Small intestine (tissue), 7 donors: ENCODE data around the gene POFUT2. TPM values are rescaled to one million over a fixed set of nuclear protein-coding genes. Genes with fewer than 3 reads are reported as not detected.

ENCODE experiments used
- DNase-seq, 2 donors: peaks; one replicate each; pipeline versions ENCODE4 v3.0.0 to v3.0.0-alpha.2; 2013
- FAIRE-seq: peaks from 2 replicates; lab custom pipeline; 2012; peaks lifted over from hg19 to GRCh38; lab: Jason Lieb, UNC
- H3K27ac ChIP-seq, 3 donors: one replicate each; pipeline ENCODE4 v1.5.1; 2013; ENCODE audit warnings: low read length in 2 of 3, mild to moderate bottlenecking in 2 of 3, control low read depth in 1 of 3, inconsistent platforms in 1 of 3, low read depth in 1 of 3, moderate library complexity in 1 of 3
- H3K27me3 ChIP-seq, 3 donors: one replicate each; pipeline ENCODE4 v1.6.1; 2013; ENCODE audit warnings: low read length in 3 of 3, inconsistent platforms in 1 of 3; ENCODE audit not compliant: control insufficient read depth in 3 of 3, insufficient read depth in 3 of 3
- H3K36me3 ChIP-seq, 3 donors: one replicate each; pipeline ENCODE4 v1.6.1; 2013; ENCODE audit warnings: low read length in 3 of 3, inconsistent platforms in 1 of 3, low read depth in 1 of 3, mild to moderate bottlenecking in 1 of 3, moderate library complexity in 1 of 3; ENCODE audit not compliant: control insufficient read depth in 3 of 3, insufficient read depth in 2 of 3
- H3K4me1 ChIP-seq, 3 donors: one replicate each; pipeline ENCODE4 v1.6.1; 2013; ENCODE audit warnings: low read length in 2 of 3, inconsistent platforms in 1 of 3, low read depth in 1 of 3, mild to moderate bottlenecking in 1 of 3, moderate library complexity in 1 of 3; ENCODE audit not compliant: control insufficient read depth in 3 of 3, insufficient read depth in 2 of 3
- H3K4me3 ChIP-seq, 3 donors: one replicate each; pipeline ENCODE4 v1.5.1; 2013; ENCODE audit warnings: low read length in 3 of 3, control low read depth in 1 of 3, inconsistent platforms in 1 of 3, low read depth in 1 of 3, mild to moderate bottlenecking in 1 of 3, moderate library complexity in 1 of 3
- H3K9me3 ChIP-seq, 2 donors: one replicate each; pipeline ENCODE4 v1.6.1; 2013; ENCODE audit warnings: low read depth in 1 of 2, low read length in 1 of 2; ENCODE audit not compliant: control insufficient read depth in 2 of 2, insufficient read depth in 1 of 2
- WGBS, 3 donors: extraction: QIAGEN DNeasy Blood & Tissue Kit; methylation state at CpG; one replicate each; pipeline ENCODE4 v1.1.7; 2013; 5-methylcytosine and 5-hydroxymethylcytosine counted together
- polyA plus RNA-seq, 4 donors: library from polyadenylated mRNA; stranded (reverse) in 3 of 4; unstranded in 1 of 4; fragments of 200-250 nt in 3 of 4; fragments of 120-200 nt in 1 of 4; gene quantifications; one replicate each; pipeline versions ENCODE4 v1.2.1 to v1.2.3, GENCODE V29; 2013
- donor health status: healthy with polysubstance abuse.
- donor health status: control.
- donor health status: control.
- donor health status: Bipolar disorder and iron deficiency.
- donor health status: healthy.

Gene POFUT2
- polyA plus RNA-seq, 4 donors = 13.5 to 34.4 (median 26.9) TPM

GRCh38 chr21:45293220-45293725 is 5.6 kb upstream of the POFUT2 start:
- no peak for DNase-seq
- H3K9me3 ChIP-seq = peaks cover 0 to 11% of the 10 kb centered on the region in 2 donors
- peaks cover 0 to 38% (median 5%) of the 10 kb centered on the region in 3 donors for H3K4me1 ChIP-seq
- peak overlapping the region in 2 of 3 donors; percentile 91 to 98 for H3K27ac ChIP-seq
- H3K27me3 ChIP-seq = no peaks in the 10 kb centered on the region
- H3K4me3 ChIP-seq = no peak overlapping the region
- WGBS, 3 donors = 65 to 79% (median 66%) methylated on average over 18 to 19 of the region's 19 CpGs
- no peak for FAIRE-seq
- peaks cover 0 to 22% (median 0%) of the 10 kb centered on the region in 3 donors for H3K36me3 ChIP-seq

GRCh38 chr21:45292399-45293219 is 4.9 kb upstream of the POFUT2 start:
- 15 to 22% (median 15%) methylated on average over 22 to 24 of the region's 24 CpGs for WGBS, 3 donors
- DNase-seq (peak; percentile 73 to 93), FAIRE-seq (no peak)
- peaks cover 0 to 38% (median 5%) of the 10 kb centered on the region in 3 donors for H3K4me1 ChIP-seq
- peak overlapping the region in 2 of 3 donors; percentile 91 to 98 for H3K27ac ChIP-seq
- H3K4me3 ChIP-seq = no peak overlapping the region
- H3K27me3 ChIP-seq = no peaks in the 10 kb centered on the region
- peaks cover 0 to 22% (median 0%) of the 10 kb centered on the region in 3 donors for H3K36me3 ChIP-seq
- peaks cover 0 to 10% of the 10 kb centered on the region in 2 donors for H3K9me3 ChIP-seq

- no peak for DNase-seq
- peaks cover 0 to 22% (median 0%) of the 10 kb centered on the region in 3 donors for H3K36me3 ChIP-seq
- 53 to 71% (median 68%) methylated on average over 34 of the region's 34 CpGs for WGBS, 3 donors
- H3K27ac ChIP-seq = peak overlapping the region in 2 of 3 donors; percentile 91 to 98
- H3K4me3 ChIP-seq = no peak overlapping the region
- H3K4me1 ChIP-seq = peaks cover 1 to 38% (median 5%) of the 10 kb centered on the region in 3 donors
- no peak for FAIRE-seq
- peaks cover 0 to 7% of the 10 kb centered on the region in 2 donors for H3K9me3 ChIP-seq
- H3K27me3 ChIP-seq = no peaks in the 10 kb centered on the region
These were observed 4.1 kb upstream of the POFUT2 start for GRCh38 chr21:45291613-45292398.

- no peak for FAIRE-seq
- DNase-seq = no peak
- H3K36me3 ChIP-seq = peaks cover 0 to 22% (median 0%) of the 10 kb centered on the region in 3 donors
These were observed 3.4 kb upstream of the POFUT2 start for GRCh38 chr21:45290948-45291612.

GRCh38 chr21:45289655-45290515 is 2.2 kb upstream of the POFUT2 start:
- WGBS, 3 donors = 90 to 92% (median 90%) methylated on average over 19 of the region's 19 CpGs
- H3K4me3 ChIP-seq = no peak overlapping the region
- H3K36me3 ChIP-seq = peaks cover 0 to 31% (median 3%) of the 10 kb centered on the region in 3 donors
- no peaks in the 10 kb centered on the region for H3K9me3 ChIP-seq
- no peak for DNase-seq
- no peak for FAIRE-seq
- H3K4me1 ChIP-seq = peaks cover 2 to 35% (median 7%) of the 10 kb centered on the region in 3 donors
- no peak overlapping the region for H3K27ac ChIP-seq
- no peaks in the 10 kb centered on the region for H3K27me3 ChIP-seq

More at GRCh38 chr21:45290948-45291612, 3.4 kb upstream of the POFUT2 start:
- WGBS, 3 donors = 44 to 69% (median 67%) methylated on average over 14 of the region's 14 CpGs
- H3K27ac ChIP-seq = no peak overlapping the region
- peaks cover 2 to 43% (median 7%) of the 10 kb centered on the region in 3 donors for H3K4me1 ChIP-seq
- H3K9me3 ChIP-seq = peaks cover 0 to 4% of the 10 kb centered on the region in 2 donors
- H3K27me3 ChIP-seq = no peaks in the 10 kb centered on the region
- no peak overlapping the region for H3K4me3 ChIP-seq

- WGBS, 3 donors = 83 to 85% (median 84%) methylated on average over 3 of the region's 3 CpGs
- FAIRE-seq (no peak), DNase-seq (no peak)
- Histone ChIP-seq H3K27ac (no peak overlapping the region), H3K36me3 (peaks cover 0 to 39% (median 3%) of the 10 kb centered on the region in 3 donors), H3K9me3 (no peaks in the 10 kb centered on the region), H3K4me3 (no peak overlapping the region), H3K4me1 (peaks cover 2 to 28% (median 7%) of the 10 kb centered on the region in 3 donors), H3K27me3 (no peaks in the 10 kb centered on the region)
These were observed 1.4 kb upstream of the POFUT2 start for GRCh38 chr21:45289134-45289533.

- Histone ChIP-seq H3K9me3 (no peaks in the 10 kb centered on the region), H3K27ac (peak overlapping the region in 1 of 3 donors; percentile 9), H3K4me3 (peak overlapping the region; percentile 65 to 91 (median 82)), H3K27me3 (no peaks in the 10 kb centered on the region), H3K36me3 (peaks cover 2 to 42% (median 5%) of the 10 kb centered on the region in 3 donors), H3K4me1 (peaks cover 2 to 21% (median 7%) of the 10 kb centered on the region in 3 donors)
- DNase-seq (peak in 1 of 2 donors; percentile 44), FAIRE-seq (no peak)
- 5 to 18% (median 14%) methylated on average over 29 to 34 of the region's 34 CpGs for WGBS, 3 donors
These were observed 746 bp upstream of the POFUT2 start for GRCh38 chr21:45288441-45288841.
